Muscle of leg (tissue), 11 donors: ENCODE results near the gene ABCA1. TPM values are rescaled to one million over a fixed set of nuclear protein-coding genes. Genes with fewer than 3 reads are reported as not detected.

Source experiments
- DNase-seq: peaks from one replicate; pipeline ENCODE4 v3.0.0; 2013
- H3K27ac ChIP-seq: one replicate; pipeline ENCODE4 v1.5.1; 2013; ENCODE audit warnings: mild to moderate bottlenecking, low read length, control low read depth
- H3K27me3 ChIP-seq: one replicate; pipeline ENCODE4 v1.6.1; 2013; ENCODE audit warnings: low read length; ENCODE audit not compliant: control insufficient read depth, insufficient read depth
- H3K36me3 ChIP-seq: one replicate; pipeline ENCODE4 v1.6.1; 2013; ENCODE audit warnings: low read length; ENCODE audit not compliant: control insufficient read depth, insufficient read depth
- H3K4me1 ChIP-seq: one replicate; pipeline ENCODE4 v1.6.1; 2013; ENCODE audit warnings: low read length; ENCODE audit not compliant: control insufficient read depth, insufficient read depth
- H3K4me3 ChIP-seq: one replicate; pipeline ENCODE4 v1.5.1; 2013; ENCODE audit warnings: low read length, control low read depth
- H3K9me3 ChIP-seq: replicated peaks from 2 replicates; pipeline ENCODE4 v1.6.1; 2013; ENCODE audit warnings: low read depth, low read length; ENCODE audit not compliant: control insufficient read depth
- WGBS: methylation state at CpG from one replicate; pipeline ENCODE4 v1.1.5; 2013; ENCODE audit warnings: missing lambda C conversion rate; ENCODE audit not compliant: insufficient coverage; 5-methylcytosine and 5-hydroxymethylcytosine counted together
- polyA plus RNA-seq, 8 donors: library from polyadenylated mRNA; unstranded; fragments of 120-200 nt; gene quantifications; one replicate each; pipeline versions ENCODE4 v1.2.1 to v1.2.3, GENCODE V29; 2013; ENCODE audit warnings: inconsistent platforms in 1 of 8, low replicate concordance in 1 of 8; ENCODE audit not compliant: insufficient read length in 8 of 8, insufficient read depth in 1 of 8
- total RNA-seq: library from RNA; stranded (reverse); fragments of 120-200 nt; gene quantifications from one replicate; pipeline ENCODE4 v1.2.4, GENCODE V29; 2013

The ABCA1 gene
- total and polyA plus RNA-seq, 9 donors: 3.4 to 12.1 (median 5.2) TPM

DNA sequence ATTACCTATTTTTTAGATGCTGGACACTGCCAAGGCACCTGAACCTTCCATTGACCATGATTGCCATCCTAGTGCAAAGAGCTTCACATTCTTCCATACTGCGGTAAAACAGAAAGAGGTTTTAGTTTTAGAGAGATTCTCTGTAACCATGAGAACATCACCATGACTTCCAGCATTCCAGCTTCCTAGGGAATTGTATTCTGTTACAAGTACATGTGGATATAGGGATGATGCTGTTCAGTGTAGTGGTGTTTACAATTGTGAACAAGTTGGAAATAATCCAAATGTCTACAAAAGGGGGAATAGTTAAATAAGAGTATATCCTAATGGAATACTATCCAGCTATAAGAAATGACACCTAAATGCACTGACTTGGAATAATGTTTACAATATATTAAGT lies 141.7 kb downstream of the ABCA1 start:
- WGBS: no CpG with 5 or more reads among the region's 1 CpG
- Histone ChIP-seq H3K27me3 (no peaks in the 10 kb centered on the region), H3K4me1 (no peaks in the 10 kb centered on the region), H3K9me3 (no peaks in the 10 kb centered on the region), H3K4me3 (no peak overlapping the region), H3K36me3 (peaks cover 14% of the 10 kb centered on the region), H3K27ac (no peak overlapping the region)
- DNase-seq: no peak

DNA sequence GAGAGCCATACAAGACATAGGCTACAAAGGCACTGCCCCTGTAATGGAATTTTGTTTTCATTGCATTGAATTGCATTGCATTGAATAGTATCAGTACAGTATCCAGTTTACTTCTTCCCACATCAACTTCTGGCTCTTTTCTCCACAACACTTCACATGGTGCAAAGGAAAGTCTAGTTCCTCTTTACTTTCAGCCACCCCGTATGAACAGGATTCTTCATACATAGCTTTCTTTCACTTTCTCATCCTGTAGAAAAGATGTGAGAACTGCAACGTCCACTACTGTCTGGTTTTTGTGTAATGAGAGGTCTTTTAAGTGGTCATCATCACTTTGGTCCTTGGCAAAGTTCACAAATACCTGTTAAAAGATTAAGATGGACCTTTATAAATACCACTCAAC lies 143.9 kb downstream of the ABCA1 start:
- DNase-seq: peak; percentile 30
- WGBS: no CpG with 5 or more reads among the region's 2 CpGs
- Histone ChIP-seq H3K4me1 (no peaks in the 10 kb centered on the region), H3K9me3 (no peaks in the 10 kb centered on the region), H3K27me3 (no peaks in the 10 kb centered on the region), H3K27ac (no peak overlapping the region), H3K36me3 (peaks cover 13% of the 10 kb centered on the region), H3K4me3 (no peak overlapping the region)

GRCh38 chr9:104783588-104783987 lies 144.4 kb downstream of the ABCA1 start:
- WGBS: 86% methylated on average over 2 of the region's 4 CpGs
- DNase-seq: no peak
- Histone ChIP-seq H3K4me3 (no peak overlapping the region), H3K27me3 (no peaks in the 10 kb centered on the region), H3K9me3 (no peaks in the 10 kb centered on the region), H3K36me3 (peaks cover 9% of the 10 kb centered on the region), H3K4me1 (no peaks in the 10 kb centered on the region), H3K27ac (no peak overlapping the region)

- Histone ChIP-seq H3K27ac (no peak overlapping the region), H3K36me3 (peaks cover 3% of the 10 kb centered on the region), H3K9me3 (no peaks in the 10 kb centered on the region), H3K4me1 (no peaks in the 10 kb centered on the region), H3K27me3 (no peaks in the 10 kb centered on the region), H3K4me3 (no peak overlapping the region)
- WGBS: no CpG with 5 or more reads among the region's 1 CpG
- peak; percentile 61 for DNase-seq
Observed at GRCh38 chr9:104780796-104781395, 147.1 kb downstream of the ABCA1 start.

DNA sequence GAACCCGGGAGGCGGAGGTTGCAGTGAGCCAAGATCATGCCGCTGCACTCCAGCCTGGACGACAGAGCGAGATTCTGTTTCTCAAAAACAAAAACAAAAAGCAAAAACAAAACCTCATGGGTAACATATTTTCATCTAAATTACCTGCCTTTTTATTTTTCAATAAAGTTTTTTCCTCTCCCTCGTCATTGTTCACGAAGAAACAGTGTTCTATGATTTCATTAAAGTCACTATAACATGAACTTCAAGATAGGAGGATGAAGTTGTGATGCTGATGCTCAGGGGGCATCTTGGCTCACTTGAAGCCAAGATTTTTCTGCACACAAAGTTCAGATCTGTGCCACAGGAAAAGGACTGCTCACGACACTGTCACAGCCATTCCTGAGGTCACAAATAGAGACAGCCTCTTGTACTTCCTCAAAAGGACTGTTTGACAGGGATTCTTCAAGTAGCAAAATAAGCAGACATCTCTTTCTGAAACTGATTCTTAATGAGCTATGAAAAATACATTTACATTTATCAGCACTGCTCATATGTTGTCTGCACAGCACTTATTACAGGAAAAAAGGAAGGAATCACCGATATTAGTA lies 147.9 kb downstream of the ABCA1 start:
- peak; percentile 19 for DNase-seq
- H3K27ac ChIP-seq: no peak overlapping the region
- H3K36me3 ChIP-seq: no peaks in the 10 kb centered on the region
- no peaks in the 10 kb centered on the region for H3K27me3 ChIP-seq
- no peaks in the 10 kb centered on the region for H3K9me3 ChIP-seq
- H3K4me3 ChIP-seq: no peak overlapping the region
- 88% methylated on average over 6 of the region's 9 CpGs for WGBS
- no peaks in the 10 kb centered on the region for H3K4me1 ChIP-seq

DNA sequence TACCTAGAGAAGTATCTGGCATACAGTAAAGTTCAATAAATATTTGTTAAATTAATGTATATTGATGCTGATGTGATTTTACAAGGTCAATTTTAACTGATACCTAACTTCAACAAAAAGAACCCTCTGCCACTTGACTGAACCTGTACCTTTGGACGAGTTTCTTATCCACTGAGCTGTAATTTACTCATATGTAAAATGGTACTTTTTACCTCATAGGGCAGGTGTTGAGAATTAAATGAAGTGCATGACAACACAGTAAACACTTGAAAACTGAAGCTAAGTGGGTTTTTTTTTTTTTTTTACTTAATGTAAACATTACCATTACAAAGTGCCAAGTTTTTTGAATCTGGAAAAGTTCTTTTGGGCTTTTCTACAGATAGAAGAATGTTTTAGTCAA lies 148.6 kb downstream of the ABCA1 start:
- Histone ChIP-seq H3K4me3 (no peak overlapping the region), H3K27ac (no peak overlapping the region), H3K27me3 (no peaks in the 10 kb centered on the region), H3K9me3 (no peaks in the 10 kb centered on the region), H3K36me3 (no peaks in the 10 kb centered on the region), H3K4me1 (no peaks in the 10 kb centered on the region)
- no peak for DNase-seq
- no CpG with 5 or more reads among the region's 1 CpG for WGBS

DNA sequence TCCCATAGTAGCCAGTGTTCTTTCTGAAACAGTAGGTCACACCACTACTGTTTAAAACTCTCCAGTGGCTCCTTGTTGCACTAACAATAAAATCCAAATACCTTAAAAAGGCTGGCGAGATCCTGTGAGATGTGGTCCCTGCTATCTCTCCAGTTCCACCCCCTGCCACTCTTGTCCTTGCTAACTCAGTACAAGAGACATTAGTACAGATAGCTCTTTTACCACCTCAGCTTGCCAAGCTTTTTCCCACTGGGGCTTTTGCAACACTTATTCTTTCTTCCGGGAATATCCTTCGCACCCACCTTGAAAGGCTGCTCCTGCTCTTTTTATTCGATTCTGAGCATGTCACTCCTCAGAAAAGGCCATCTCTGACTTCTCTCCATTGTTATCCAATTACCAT lies 149.2 kb downstream of the ABCA1 start:
- DNase-seq: no peak
- H3K36me3 ChIP-seq: no peaks in the 10 kb centered on the region
- H3K4me3 ChIP-seq: no peak overlapping the region
- no peaks in the 10 kb centered on the region for H3K4me1 ChIP-seq
- no peaks in the 10 kb centered on the region for H3K27me3 ChIP-seq
- no peaks in the 10 kb centered on the region for H3K9me3 ChIP-seq
- no peak overlapping the region for H3K27ac ChIP-seq
- 97% methylated on average over 4 of the region's 4 CpGs for WGBS

- no peaks in the 10 kb centered on the region for H3K4me1 ChIP-seq
- no CpG with 5 or more reads among the region's 1 CpG for WGBS
Observed at GRCh38 chr9:104776797-104777196, 151.2 kb downstream of the ABCA1 start.

DNA sequence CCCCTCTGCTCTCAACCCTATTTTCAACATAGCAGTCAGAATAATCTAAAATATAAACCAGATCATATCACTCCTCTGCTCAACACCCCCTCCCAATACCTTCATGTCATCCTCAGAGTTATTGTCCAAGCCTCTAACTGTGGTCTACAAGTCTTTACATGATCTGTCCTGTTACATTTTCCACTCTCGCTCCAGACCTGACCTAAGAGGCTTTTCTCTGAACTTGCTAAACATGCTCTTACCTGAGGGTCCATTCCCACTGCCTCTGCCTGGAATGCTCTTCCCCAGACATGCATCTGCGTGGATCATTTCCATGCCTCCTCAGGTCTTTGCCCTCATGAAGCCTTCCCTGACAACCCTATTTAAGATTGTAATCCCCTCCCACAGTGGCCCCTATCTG lies 152.0 kb downstream of the ABCA1 start:
- no peaks in the 10 kb centered on the region for H3K27me3 ChIP-seq
- no peaks in the 10 kb centered on the region for H3K9me3 ChIP-seq
- H3K4me1 ChIP-seq: no peaks in the 10 kb centered on the region
- H3K36me3 ChIP-seq: no peaks in the 10 kb centered on the region
- DNase-seq: no peak
- no peak overlapping the region for H3K4me3 ChIP-seq
- 100% methylated on average over 2 of the region's 2 CpGs for WGBS
- H3K27ac ChIP-seq: no peak overlapping the region

More at GRCh38 chr9:104776797-104777196, 151.2 kb downstream of the ABCA1 start:
- Histone ChIP-seq H3K4me3 (no peak overlapping the region), H3K36me3 (no peaks in the 10 kb centered on the region), H3K27me3 (no peaks in the 10 kb centered on the region), H3K9me3 (no peaks in the 10 kb centered on the region), H3K27ac (no peak overlapping the region)
- DNase-seq: no peak

- no peak overlapping the region for H3K27ac ChIP-seq
- no peak overlapping the region for H3K4me3 ChIP-seq
- H3K9me3 ChIP-seq: no peaks in the 10 kb centered on the region
- DNase-seq: no peak
- H3K27me3 ChIP-seq: no peaks in the 10 kb centered on the region
- H3K4me1 ChIP-seq: no peaks in the 10 kb centered on the region
- no peaks in the 10 kb centered on the region for H3K36me3 ChIP-seq
Observed at GRCh38 chr9:104775574-104775936, 152.4 kb downstream of the ABCA1 start.
